Measurements from ENCODE around the gene EMID1. TPM values are rescaled to one million over a fixed set of nuclear protein-coding genes. Genes with fewer than 3 reads are reported as not detected.

Gene EMID1
- total and polyA plus RNA-seq, 5 donors from 2014 or later = 0.40 to 1.3 TPM; not detected in 3

DNA sequence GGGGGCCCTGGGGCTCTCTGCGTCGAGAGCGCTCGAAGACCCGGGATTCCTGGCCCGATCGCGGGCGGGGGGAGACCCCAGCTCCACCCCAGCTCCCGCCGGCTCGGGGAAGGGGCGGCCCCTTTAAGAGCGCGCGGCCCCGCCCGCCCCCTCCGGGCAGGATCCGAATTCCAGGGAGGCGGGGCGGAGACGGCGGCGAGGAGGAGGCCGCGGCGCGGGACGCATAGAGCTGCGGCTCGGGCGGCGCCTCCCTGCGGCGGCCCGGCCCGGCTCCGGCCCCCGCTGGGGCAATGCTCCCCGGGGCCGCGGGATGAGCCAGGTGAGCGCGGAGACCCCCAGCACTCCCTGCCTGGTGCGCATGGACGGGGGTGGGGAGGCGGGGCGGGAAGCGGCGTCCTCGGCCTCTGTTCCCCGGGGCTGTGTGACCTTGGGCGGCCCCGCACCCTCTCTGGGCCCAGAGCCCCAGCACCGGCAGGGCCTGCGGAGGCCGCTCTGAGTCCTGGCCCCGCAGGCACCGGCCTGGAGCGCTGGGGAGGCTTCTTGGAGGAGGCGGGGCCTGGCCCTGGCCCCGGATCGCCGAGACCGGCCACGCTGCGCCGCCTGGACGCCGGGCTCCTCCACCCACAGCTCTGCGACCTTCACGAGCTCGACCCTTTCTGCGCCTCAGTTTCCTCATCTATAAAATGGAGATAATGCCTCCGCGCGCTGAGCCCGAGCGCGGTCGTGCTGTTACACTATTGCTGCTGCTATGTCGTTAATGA lies 101.3 kb downstream of the EMID1 start:
- H3K9me3 Mint-ChIP-seq = peaks cover 0 to 4% (median 0%) of the 10 kb centered on the region in 7 donors
- Histone ChIP-seq H3K4me3 (ENCODE audit: low read depth, low read length) (no peak overlapping the region), H3K4me1 (ENCODE audit: control insufficient read depth, insufficient read depth, low read length, poor library complexity, severe bottlenecking) (peaks cover 21% of the 10 kb centered on the region), H3K27me3 (ENCODE audit: control insufficient read depth, insufficient read depth, low read length) (peaks cover 2% of the 10 kb centered on the region), H3K9me3 (ENCODE audit: control insufficient read depth in 2 of 2, low read length in 2 of 2) (no peaks in the 10 kb centered on the region), H3K36me3 (ENCODE audit: control insufficient read depth, insufficient read depth, low read length) (no peaks in the 10 kb centered on the region), H3K27ac (ENCODE audit: insufficient read depth, low read length, poor library complexity, severe bottlenecking) (no peak overlapping the region)
- H3K36me3 Mint-ChIP-seq = no peaks in the 10 kb centered on the region
- peaks cover 35% of the 10 kb centered on the region for H3K27me3 Mint-ChIP-seq
- H3K4me3 Mint-ChIP-seq = peak overlapping the region; percentile 43 to 84 (median 70)
- peaks cover 0 to 10% (median 2%) of the 10 kb centered on the region in 4 donors for H3K4me1 Mint-ChIP-seq
- DNase-seq (no peak), ATAC-seq (ENCODE audit: low read depth in 2 of 2) (no peak)
- H3K27ac Mint-ChIP-seq = no peak overlapping the region

DNA sequence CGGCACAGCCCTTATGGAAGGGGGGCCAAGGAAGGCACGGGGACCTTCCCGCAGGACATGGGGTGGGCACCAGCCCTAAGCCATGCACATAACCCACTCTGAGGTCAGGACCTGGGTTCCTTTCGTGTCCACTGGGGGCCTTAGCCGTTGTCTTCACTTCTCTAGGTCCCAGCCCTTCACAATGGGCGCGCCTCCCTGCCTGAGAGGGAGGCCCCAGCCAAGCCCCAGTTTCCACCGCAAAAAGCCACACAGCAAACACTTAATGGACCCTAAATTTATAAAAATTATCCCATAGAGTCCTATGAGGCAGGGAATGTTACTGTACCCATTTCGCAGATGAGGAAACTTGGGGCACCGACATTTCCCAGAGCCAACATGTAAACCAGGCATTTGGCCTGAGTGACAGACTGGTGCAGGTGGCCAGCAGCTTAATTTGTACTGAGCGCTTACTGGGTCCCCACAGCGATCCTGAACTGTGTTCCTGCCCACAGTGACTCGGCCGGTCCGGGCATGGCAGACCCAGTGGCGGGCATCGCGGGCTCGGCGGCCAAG lies 102.0 kb downstream of the EMID1 start:
- peak overlapping the region; percentile 43 to 84 (median 70) for H3K4me3 Mint-ChIP-seq
- H3K27ac ChIP-seq (ENCODE audit: insufficient read depth, low read length, poor library complexity, severe bottlenecking) = no peak overlapping the region
- no peaks in the 10 kb centered on the region for H3K36me3 Mint-ChIP-seq
- peaks cover 0 to 4% (median 0%) of the 10 kb centered on the region in 7 donors for H3K9me3 Mint-ChIP-seq
- DNase-seq = no peak
- H3K27me3 ChIP-seq (ENCODE audit: control insufficient read depth, insufficient read depth, low read length) = peaks cover 2% of the 10 kb centered on the region
- H3K4me1 Mint-ChIP-seq = peaks cover 0 to 10% (median 2%) of the 10 kb centered on the region in 4 donors
- no peaks in the 10 kb centered on the region for H3K9me3 ChIP-seq (ENCODE audit: control insufficient read depth in 2 of 2, low read length in 2 of 2)
- H3K4me3 ChIP-seq (ENCODE audit: low read depth, low read length) = no peak overlapping the region
- H3K27ac Mint-ChIP-seq = no peak overlapping the region
- H3K4me1 ChIP-seq (ENCODE audit: control insufficient read depth, insufficient read depth, low read length, poor library complexity, severe bottlenecking) = peaks cover 21% of the 10 kb centered on the region
- no peak for ATAC-seq (ENCODE audit: low read depth in 2 of 2)
- peaks cover 41% of the 10 kb centered on the region for H3K27me3 Mint-ChIP-seq
- H3K36me3 ChIP-seq (ENCODE audit: control insufficient read depth, insufficient read depth, low read length) = no peaks in the 10 kb centered on the region

DNA sequence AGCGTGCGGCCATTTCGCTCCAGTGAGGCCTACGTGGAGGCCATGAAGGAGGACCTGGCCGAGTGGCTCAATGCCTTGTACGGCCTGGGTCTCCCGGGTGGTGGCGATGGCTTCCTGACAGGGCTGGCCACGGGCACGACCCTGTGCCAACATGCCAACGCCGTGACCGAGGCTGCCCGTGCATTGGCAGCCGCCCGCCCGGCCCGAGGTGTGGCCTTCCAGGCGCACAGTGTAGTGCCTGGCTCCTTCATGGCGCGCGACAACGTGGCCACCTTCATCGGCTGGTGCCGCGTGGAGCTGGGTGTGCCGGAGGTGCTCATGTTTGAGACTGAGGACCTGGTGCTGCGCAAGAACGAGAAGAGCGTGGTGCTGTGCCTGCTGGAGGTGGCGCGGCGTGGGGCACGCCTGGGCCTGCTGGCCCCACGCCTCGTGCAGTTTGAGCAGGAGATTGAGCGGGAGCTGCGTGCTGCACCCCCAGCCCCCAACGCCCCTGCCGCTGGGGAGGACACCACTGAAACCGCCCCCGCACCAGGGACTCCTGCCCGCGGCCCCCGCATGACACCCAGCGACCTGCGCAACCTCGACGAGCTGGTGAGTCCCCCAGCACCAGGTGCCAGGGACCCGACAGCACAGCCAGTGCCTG lies 102.6 kb downstream of the EMID1 start:
- H3K27me3 Mint-ChIP-seq = peaks cover 43% of the 10 kb centered on the region
- Histone ChIP-seq H3K27ac (ENCODE audit: insufficient read depth, low read length, poor library complexity, severe bottlenecking) (no peak overlapping the region), H3K36me3 (ENCODE audit: control insufficient read depth, insufficient read depth, low read length) (no peaks in the 10 kb centered on the region), H3K4me1 (ENCODE audit: control insufficient read depth, insufficient read depth, low read length, poor library complexity, severe bottlenecking) (peaks cover 21% of the 10 kb centered on the region), H3K9me3 (ENCODE audit: control insufficient read depth in 2 of 2, low read length in 2 of 2) (no peaks in the 10 kb centered on the region), H3K4me3 (ENCODE audit: low read depth, low read length) (no peak overlapping the region), H3K27me3 (ENCODE audit: control insufficient read depth, insufficient read depth, low read length) (peaks cover 2% of the 10 kb centered on the region)
- peaks cover 0 to 10% (median 2%) of the 10 kb centered on the region in 4 donors for H3K4me1 Mint-ChIP-seq
- H3K9me3 Mint-ChIP-seq = peaks cover 0 to 4% (median 0%) of the 10 kb centered on the region in 7 donors
- ATAC-seq (ENCODE audit: low read depth in 2 of 2) (no peak), DNase-seq (no peak)
- no peak overlapping the region for H3K4me3 Mint-ChIP-seq
- no peak overlapping the region for H3K27ac Mint-ChIP-seq
- H3K36me3 Mint-ChIP-seq = no peaks in the 10 kb centered on the region

DNA sequence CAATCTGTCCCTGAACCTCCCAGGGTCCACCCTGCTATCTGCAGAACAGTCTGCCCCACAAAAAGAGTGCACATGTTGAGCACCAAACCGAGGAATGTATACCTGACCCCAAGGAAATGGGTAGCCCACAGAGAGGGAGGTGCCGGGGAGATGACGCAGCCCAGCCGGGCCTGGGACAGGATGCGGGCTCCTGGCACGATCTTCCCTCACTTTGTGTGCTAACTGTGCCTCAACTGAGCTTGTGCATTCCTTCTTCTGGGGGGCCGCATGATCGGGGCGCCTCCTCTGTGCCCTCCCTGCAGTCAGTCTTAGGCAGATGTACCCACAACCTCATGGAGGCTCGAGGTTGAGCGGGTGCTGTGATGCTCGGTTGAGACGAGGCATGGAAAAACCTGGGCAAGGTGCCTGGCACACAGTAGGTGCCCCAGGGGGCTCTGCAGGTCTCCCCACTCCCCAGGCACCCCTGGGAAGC lies 103.1 kb downstream of the EMID1 start:
- Mint-ChIP-seq H3K27ac (no peak overlapping the region), H3K9me3 (peaks cover 0 to 4% (median 0%) of the 10 kb centered on the region in 7 donors), H3K4me1 (peaks cover 0 to 15% (median 3%) of the 10 kb centered on the region in 4 donors), H3K36me3 (no peaks in the 10 kb centered on the region), H3K4me3 (peak overlapping the region in 1 of 4 donors; percentile 56), H3K27me3 (peaks cover 47% of the 10 kb centered on the region)
- no peaks in the 10 kb centered on the region for H3K36me3 ChIP-seq (ENCODE audit: control insufficient read depth, insufficient read depth, low read length)
- ATAC-seq (ENCODE audit: low read depth in 2 of 2) (no peak), DNase-seq (peak in 1 of 3 donors; percentile 59)
- H3K9me3 ChIP-seq (ENCODE audit: control insufficient read depth in 2 of 2, low read length in 2 of 2) = no peaks in the 10 kb centered on the region
- peaks cover 23% of the 10 kb centered on the region for H3K4me1 ChIP-seq (ENCODE audit: control insufficient read depth, insufficient read depth, low read length, poor library complexity, severe bottlenecking)
- peaks cover 3% of the 10 kb centered on the region for H3K27me3 ChIP-seq (ENCODE audit: control insufficient read depth, insufficient read depth, low read length)
- H3K27ac ChIP-seq (ENCODE audit: insufficient read depth, low read length, poor library complexity, severe bottlenecking) = no peak overlapping the region
- H3K4me3 ChIP-seq (ENCODE audit: low read depth, low read length) = no peak overlapping the region

Other genes starting within 250 kb of the EMID1 start
- not detected for gene C22orf31, start 144.1 kb upstream of the EMID1 start, total RNA-seq
- gene C22orf31, start 144.1 kb upstream of the EMID1 start, polyA plus RNA-seq = not detected
- 0.10 TPM for gene KREMEN1, start 132.9 kb upstream of the EMID1 start, total RNA-seq
- gene KREMEN1, start 132.9 kb upstream of the EMID1 start, polyA plus RNA-seq = not detected
- gene RHBDD3, start 62.1 kb downstream of the EMID1 start, total RNA-seq = 16.0 TPM
- gene RHBDD3, start 62.1 kb downstream of the EMID1 start, polyA plus RNA-seq = 10 to 100 TPM in 2 of 4 donors, 1 to 10 TPM in 2; 6.5 to 11.4 (median 9.2) TPM
- 338 TPM for gene EWSR1, start 62.4 kb downstream of the EMID1 start, total RNA-seq
- 100 to 1,000 TPM; 175 to 215 (median 194) TPM for gene EWSR1, start 62.4 kb downstream of the EMID1 start, polyA plus RNA-seq
- gene GAS2L1, start 100.8 kb downstream of the EMID1 start, total RNA-seq = 1.8 TPM
- gene GAS2L1, start 100.8 kb downstream of the EMID1 start, polyA plus RNA-seq = under 1 TPM in 1 of 4 donors, not detected in 3; 0.22 TPM
- not detected for gene RASL10A, start 109.8 kb downstream of the EMID1 start, total RNA-seq
- gene RASL10A, start 109.8 kb downstream of the EMID1 start, polyA plus RNA-seq = not detected
- 40.8 TPM for gene AP1B1, start 182.7 kb downstream of the EMID1 start, total RNA-seq
- gene AP1B1, start 182.7 kb downstream of the EMID1 start, polyA plus RNA-seq = 10 to 100 TPM; 11.7 to 15.8 (median 14.1) TPM
- not detected for gene RFPL1, start 232.7 kb downstream of the EMID1 start, total RNA-seq
- not detected for gene RFPL1, start 232.7 kb downstream of the EMID1 start, polyA plus RNA-seq

Data from CD4-positive, CD25-positive, alpha-beta regulatory T cell (primary cell).